Epidermal melanocyte (primary cell): Measurements from ENCODE around the gene STAT3.
"Not testable (repeated sequence)": the region's sequence is repeated elsewhere in the genome, so short reads cannot be mapped to it uniquely, and the experiment has no call there.

Source experiments
- DNase-seq: peaks from one replicate; pipeline ENCODE4 v3.0.0; 2011; ENCODE audit warnings: low spot score; ENCODE audit not compliant: insufficient read length

STAT3 gene

GRCh38 chr17:42317266-42317845 lies 70.9 kb downstream of the STAT3 start:
- no peak for DNase-seq

- no peak for DNase-seq
Observed at GRCh38 chr17:42316755-42317154, 71.5 kb downstream of the STAT3 start.

DNA sequence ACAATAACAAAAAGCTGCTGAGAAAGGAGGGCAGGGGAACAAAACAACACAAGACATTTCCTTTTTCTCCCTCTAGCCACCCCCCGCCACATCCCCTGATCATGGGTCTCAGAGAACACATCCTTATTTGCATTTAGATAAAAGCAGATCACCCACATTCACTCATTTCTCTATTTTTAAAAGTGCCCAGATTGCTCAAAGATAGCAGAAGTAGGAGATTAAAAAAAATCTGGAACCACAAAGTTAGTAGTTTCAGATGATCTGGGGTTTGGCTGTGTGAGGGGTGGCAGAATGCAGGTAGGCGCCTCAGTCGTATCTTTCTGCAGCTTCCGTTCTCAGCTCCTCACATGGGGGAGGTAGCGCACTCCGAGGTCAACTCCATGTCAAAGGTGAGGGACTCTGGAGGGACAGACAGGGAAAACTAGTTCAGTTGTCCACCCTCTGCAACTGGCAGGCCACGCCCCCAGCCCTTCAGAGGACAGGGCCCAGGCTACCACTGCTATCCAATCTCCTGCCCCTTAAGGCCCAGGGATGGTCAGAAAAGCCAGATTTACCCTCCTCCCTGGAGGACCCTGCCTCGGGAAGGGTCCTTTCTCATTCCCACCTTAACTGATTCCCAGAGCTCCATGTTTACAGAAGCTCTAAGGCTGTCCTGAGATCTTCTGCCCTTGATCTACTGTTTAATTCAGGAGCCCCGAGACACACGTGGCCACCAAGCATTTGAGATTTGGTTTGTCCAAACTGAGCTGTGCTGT lies 72.7 kb downstream of the STAT3 start:
- DNase-seq: no peak

- DNase-seq: no peak
Observed at GRCh38 chr17:42313773-42314566, 74.3 kb downstream of the STAT3 start.

GRCh38 chr17:42313389-42313772 lies 74.9 kb downstream of the STAT3 start:
- DNase-seq: no peak

DNA sequence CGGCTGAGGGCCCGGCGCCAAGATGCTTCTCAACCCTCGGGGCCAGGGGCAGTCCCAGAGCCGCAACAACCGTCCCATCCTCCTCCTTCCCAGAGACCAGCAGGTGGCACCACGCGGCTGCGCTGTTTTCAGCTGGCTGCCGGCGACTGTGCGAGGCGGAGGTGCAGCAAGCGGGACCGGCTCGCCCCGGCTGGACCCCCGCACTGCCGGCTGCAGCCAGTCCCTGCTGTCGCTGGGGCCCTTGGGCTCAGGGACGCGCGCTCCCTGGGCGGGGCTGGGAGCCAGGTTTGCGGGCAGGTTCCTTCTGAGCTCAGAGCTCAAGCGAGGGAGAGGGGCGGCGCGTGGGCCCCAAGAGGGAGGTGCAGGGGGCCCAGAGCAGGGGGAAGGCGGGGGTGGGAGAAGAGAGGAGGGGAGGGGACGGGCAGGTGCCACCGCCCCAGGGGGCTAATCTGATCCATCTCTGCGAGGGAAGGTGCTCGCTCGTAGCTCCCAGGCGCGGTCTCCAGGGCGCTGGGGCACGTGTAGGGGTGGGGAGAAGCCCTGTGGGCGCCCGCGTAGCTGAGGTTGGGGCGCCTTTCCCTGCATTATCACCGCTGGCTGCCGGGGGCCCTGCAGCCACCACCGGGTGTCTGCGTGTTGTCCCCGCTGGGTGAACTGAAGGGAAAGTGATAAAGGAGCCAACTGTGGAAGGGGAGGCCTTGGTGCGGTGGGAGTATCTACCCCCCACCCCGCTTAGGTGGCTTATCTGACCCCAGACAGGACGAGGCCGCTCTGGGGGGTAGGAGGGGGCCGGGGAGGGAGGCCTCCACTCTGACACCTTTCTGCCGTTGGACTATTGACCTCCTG lies 75.7 kb downstream of the STAT3 start:
- DNase-seq: peak; percentile 80

GRCh38 chr17:42312035-42312284 lies 76.3 kb downstream of the STAT3 start:
- DNase-seq: no peak

DNA sequence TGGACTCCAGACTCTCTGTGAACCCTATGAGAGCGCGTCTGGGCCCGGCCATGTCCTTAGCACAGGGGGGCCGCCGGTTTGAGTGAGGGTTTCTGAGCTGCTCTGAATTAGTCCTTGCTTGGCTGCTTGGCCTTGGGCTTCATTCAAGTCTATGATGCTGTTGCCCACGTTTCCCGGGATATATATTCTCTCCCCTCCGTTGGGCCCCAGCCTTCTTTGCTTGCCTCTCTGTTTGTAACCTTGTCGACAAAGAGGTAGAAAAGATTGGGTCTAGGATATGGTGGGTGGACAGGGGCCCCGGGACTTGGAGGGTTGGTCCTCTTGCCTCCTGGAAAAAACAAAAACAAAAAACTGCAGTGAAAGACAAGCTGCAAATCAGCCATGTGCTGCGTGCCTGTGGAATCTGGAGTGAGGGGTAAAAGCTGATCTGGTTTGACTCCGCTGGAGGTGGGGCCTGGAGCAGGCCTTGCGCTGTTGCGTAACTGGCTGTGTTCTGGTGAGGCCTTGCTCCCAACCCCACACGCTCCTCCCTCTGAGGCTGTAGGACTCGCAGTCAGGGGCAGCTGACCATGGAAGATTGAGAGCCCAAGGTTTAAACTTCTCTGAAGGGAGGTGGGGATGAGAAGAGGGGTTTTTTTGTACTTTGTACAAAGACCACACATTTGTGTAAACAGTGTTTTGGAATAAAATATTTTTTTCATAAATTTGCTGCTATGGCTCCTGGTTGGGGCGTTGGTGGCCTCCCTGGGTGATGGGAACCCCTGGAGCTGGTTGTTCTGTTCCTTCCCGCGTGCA lies 76.8 kb downstream of the STAT3 start:
- DNase-seq: peak; percentile 69

- DNase-seq: no peak
Observed at GRCh38 chr17:42310787-42311215, 77.4 kb downstream of the STAT3 start.

- DNase-seq: no peak
Observed at GRCh38 chr17:42309986-42310786, 78.1 kb downstream of the STAT3 start.

DNA sequence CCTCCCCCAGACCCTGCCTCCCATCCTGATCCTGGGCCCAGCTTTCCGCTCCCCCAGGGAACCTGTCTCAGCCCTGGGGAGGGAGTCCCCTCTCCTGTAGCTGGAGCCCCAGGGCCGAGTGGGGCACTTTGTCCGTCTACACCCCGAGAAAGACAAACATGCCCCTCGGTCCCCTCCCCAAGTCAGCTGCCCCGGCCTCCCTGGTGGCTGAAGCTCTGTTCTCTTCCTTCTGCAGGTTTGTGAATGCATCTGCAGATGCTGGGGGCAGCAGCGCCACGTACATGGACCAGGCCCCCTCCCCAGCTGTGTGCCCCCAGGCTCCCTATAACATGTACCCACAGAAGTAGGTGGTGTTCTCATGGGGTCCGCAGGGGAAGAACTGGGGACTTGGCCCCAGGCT lies 79.1 kb downstream of the STAT3 start:
- no peak for DNase-seq

GRCh38 chr17:42308446-42308845 lies 79.8 kb downstream of the STAT3 start:
- DNase-seq: no peak

GRCh38 chr17:42307362-42307927 lies 80.8 kb downstream of the STAT3 start:
- DNase-seq: no peak

DNA sequence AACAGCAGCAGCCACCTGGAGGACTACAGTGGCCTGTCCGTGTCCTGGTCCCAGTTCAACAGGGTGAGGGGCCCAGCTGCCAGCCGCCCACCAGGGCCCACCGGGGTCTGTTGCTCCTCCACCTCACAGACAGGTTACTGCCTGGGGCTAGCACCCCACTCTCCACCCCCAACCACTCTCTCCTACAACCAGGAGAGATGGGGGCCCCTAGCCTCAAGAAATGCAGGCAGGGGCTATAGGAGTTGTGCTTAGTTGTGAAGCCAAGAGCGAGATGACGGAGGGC lies 81.9 kb downstream of the STAT3 start:
- no peak for DNase-seq

DNA sequence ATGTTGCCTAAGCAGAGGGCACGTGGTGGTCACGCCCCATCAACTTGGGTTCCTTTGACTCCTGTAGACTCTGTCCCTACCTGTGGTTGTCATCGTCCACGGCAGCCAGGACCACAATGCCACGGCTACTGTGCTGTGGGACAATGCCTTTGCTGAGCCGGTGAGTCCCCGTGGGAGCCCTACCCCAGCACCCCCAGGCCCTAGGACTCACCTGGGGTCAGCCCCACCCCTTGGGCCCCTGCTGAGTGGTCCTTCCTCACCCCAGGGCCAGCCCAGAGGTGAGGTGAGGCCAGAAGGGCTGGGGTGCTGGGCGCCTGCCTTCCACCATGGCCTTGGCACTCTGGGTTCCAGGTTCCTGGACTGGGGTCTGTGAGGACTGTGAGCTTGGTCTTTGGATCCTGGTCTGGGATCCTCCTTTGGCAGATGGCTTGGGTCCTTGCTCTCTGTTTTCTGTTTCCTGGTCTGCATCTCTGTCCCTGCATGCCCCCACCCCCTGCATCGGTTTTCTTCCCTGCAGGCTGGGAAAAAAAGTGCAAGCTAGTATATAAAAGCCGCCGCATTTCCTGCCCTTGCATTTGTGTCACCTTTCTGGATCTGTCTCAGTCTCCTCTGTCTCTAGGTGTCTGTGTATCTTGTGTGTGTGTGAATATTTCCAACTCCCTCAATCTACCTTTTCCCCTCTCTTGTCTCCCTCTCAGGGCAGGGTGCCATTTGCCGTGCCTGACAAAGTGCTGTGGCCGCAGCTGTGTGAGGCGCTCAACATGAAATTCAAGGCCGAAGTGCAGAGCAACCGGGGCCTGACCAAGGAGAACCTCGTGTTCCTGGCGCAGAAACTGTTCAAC lies 82.5 kb downstream of the STAT3 start:
- no peak for DNase-seq

DNA sequence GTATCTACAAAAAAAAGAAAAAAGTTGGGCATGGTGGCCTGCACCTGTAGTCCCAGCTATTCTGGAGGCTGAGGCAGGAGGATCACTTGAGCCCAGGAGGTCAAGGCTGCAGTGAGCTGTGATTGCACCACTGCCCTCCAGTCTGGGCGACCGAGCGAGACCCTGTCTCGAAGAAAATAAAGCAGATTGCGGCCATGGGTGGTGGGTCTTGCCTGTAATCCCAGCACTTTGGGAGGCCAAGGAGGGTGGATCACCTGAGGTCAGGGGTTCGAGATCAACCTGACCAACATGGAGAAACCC lies 83.3 kb downstream of the STAT3 start:
- not testable (repeated sequence) for DNase-seq

GRCh38 chr17:42304187-42305030 lies 83.8 kb downstream of the STAT3 start:
- no peak for DNase-seq

- no peak for DNase-seq
Observed at GRCh38 chr17:42303694-42304093, 84.5 kb downstream of the STAT3 start.
